Germinal center (tissue), 1 donor: ENCODE measurements around the gene GTF2H3.

Experiments used
- DNase-seq: peaks from one replicate; pipeline ENCODE4 v3.0.0; 2012; ENCODE audit warnings: mixed read lengths, low spot score

Gene GTF2H3

GRCh38 chr12:123645878-123646277, 12.2 kb downstream of the GTF2H3 start:
- no peak for DNase-seq

DNA sequence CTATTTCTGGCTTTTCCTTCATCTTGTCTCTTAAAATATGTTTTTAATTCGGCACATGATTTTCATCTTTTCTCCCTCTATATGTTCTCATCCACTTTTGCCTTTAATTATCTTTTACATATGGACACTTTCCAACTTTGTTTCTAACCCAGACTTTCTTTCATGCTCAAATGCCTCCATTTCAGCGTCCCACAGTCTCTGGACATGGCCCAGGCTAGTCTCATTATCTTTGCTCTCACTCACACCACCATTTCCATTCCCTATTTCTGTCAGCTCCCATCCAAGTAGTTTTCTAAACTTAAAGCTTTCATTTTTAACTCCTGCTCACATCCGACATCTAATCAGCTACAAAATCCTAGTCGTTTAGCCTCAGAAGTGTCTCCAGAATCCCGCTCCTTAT, 14.8 kb downstream of the GTF2H3 start:
- DNase-seq, result no peak

DNA sequence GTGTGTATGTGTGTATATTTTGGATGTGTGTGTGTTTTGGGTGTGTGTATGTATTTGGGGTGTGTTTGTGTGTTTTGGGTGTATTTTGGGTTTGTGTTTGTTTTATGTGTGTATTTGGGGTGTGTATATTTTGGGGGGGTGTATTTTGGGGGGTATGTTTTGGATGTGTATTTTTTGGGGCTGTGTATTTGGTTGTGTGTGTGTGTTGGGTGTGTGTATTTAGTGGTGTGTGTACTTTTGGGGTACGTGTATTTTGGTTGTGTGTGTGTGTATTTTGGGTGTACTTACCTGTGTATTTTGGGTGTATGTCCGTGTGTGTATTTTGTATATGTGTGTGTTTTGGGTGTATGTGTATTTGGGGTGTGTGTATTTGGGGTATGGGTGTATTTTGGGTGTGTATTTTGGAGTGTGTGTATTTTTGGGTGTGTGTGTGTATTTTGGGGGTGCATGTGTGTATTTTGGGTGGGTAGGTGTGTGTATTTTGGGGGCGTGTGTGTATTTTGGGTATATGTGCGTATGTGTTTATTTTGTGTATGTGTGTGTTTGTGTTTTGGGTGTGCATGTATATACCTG, 20.6 kb downstream of the GTF2H3 start:
- DNase-seq, result no peak

DNA sequence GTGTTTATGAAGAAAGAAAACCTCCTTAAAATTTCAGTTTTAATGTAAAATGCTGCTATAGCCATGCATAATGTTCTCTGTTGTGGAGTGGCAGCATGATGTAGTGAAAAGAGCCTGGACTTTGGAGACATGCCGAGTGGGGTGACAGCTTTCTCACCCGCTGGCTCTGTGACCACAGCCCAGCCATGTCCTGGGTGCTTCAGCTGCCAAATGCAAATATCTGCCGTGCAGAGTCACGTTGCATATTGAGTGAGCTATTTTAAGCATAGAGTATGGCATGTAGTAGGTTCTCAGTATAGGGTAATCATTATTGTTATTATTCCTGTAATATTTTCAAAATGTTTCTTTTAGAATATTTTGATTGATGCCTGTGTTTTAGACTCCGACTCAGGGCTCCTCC, 21.8 kb downstream of the GTF2H3 start:
- DNase-seq, result peak; percentile 19

DNA sequence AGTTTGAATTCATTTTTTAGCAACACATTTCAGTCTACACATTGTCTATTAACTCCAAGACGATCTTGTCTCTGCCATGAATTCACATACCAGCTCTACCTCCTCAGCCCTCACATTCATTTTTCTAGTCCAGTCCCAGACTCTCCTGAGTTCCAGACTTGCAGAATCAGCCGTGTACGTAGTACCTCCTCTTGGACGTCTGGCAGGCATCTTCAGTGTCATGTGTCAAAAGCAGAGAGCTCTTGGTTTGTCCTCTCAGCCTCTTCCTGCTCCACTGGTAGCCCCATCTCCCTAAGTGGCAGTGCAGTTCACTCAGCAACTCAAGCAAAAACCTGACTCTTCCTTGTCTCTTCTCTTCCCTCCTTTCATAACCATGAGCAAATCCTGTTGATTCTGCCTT, 22.8 kb downstream of the GTF2H3 start:
- DNase-seq, result no peak

DNA sequence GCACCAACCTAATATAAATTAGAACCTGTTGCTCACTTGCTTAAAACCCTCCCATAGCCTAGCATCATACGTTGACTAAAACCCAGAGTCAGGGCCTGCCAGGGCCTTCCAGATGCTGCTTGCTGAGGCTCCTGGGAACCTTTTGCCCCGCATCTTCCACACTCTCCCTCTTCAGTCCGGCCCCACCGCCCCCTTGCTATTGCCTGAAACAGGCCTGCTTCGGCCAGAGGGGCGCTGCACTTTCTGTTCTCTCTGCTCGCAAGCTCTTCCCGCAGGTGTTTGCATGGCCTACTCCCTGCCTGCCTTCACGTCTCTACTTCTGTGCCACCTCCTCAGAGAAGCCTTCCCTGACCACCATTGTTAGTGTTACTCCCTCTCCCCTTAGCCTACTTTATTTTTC, 23.6 kb downstream of the GTF2H3 start:
- no peak for DNase-seq

GRCh38 chr12:123659996-123660727, 26.5 kb downstream of the GTF2H3 start:
- no peak for DNase-seq

DNA sequence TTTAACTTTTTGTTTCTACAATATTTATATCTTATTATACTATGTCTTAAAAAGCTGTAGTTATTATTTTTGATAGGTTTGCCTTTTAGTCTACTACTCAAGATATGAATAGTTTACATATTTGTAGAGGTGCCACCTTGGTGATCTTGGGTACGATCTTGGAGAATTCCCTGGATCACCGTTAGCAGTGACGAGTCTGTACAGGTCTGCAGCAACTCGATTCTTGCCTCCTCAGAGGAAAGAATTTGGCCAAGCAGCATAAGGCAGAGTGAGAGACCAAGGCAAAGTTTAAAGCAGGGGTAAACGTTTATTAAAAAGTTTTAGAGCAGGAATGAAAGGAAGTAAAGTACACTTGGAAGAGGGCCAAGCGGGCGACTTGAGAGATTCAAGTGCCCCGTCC, 34.1 kb downstream of the GTF2H3 start:
- no peak for DNase-seq

DNA sequence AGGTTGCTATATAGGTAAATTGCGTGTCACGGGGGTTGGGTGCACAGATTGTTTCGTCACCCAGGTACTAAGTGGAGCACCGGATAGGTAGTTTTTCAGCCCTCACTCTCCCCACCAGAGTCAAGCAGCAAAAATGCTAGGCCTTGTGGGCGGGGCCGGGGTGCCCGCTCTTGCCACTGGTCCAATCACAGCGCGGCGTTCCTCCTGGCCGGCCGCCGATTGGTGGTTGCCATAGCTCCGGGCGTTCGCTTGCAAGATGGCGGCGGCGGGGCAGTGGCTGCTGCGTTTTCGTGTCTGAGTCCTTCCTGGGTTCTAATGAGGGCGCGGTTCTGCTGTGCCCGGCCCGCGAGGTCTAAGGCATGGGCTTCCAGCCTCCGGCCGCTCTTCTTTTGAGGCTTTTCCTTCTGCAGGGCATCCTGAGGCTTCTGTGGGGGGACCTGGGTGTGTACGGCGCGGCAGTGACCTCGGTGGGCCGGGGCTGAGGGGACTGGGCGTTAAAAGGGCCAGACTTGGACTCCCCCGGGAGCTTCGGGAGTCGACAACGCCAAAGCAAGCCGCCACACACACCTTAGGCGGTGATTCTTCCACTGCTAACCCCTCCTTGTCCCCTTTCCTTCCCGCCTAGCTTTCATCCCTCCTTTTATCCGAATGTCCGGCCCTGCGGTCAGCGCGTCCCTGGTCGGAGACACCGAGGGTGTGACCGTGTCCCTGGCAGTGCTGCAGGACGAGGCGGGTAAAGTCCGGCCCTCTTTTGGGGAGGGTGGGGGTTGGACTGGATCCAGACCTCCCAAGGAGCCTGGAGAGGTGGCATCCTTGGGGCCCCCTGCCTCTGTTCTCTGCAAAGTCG, 37.5 kb downstream of the GTF2H3 start, which contains the start of gene TCTN2:
Gene TCTN2, plus strand, starts transcription at position 232 of the 847 bp plus-strand sequence. Its CDS starts 128 bp downstream, at position 360.
- DNase-seq, result peak; percentile 100

DNA sequence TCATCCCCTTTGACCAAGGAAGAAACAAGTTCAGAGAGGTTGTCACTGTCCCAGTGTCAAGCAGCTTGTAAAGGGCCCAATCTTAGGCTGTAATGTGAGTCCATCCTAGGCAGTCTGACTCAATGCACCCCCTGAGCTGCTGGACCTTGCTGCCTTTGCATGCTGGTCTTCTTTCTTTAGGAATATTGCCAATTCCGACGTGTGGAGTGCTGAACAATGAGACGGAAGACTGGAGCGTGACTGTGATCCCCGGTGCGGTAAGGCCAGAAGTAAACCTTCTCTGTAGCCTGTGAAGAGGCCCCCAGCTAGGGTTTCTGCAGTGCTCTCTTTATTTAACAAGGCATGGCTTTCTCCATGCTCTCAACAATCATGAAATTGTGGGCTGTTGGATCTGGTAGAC, 38.2 kb downstream of the GTF2H3 start:
- DNase-seq, result no peak

- DNase-seq, result no peak
These were observed 41.8 kb downstream of the GTF2H3 start for GRCh38 chr12:123675436-123675835.

GRCh38 chr12:123676616-123677320, 43.1 kb downstream of the GTF2H3 start:
- no peak for DNase-seq

- DNase-seq, result no peak
These were observed 45.4 kb downstream of the GTF2H3 start for GRCh38 chr12:123678981-123679380.

DNA sequence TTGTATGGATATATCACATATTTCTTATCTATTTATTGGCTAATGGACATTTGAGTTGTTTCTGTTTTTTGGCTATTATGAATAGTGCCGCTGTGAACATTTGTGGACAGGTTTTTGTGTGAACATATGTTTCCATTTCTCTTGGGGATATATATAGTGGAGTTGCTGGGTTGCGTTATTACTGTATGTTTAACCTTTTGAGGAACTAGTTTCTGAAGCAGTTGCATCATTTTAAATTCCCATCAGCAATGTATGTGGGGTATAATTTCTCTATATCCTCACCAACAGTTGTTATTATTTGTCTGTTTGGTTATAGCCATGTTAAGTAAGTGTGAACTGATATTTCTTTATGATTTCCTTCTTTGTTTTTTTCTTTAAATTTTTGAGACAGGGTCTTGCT, 48.0 kb downstream of the GTF2H3 start:
- DNase-seq, result no peak

- no peak for DNase-seq
These were observed 50.3 kb downstream of the GTF2H3 start for GRCh38 chr12:123683964-123684363.

DNA sequence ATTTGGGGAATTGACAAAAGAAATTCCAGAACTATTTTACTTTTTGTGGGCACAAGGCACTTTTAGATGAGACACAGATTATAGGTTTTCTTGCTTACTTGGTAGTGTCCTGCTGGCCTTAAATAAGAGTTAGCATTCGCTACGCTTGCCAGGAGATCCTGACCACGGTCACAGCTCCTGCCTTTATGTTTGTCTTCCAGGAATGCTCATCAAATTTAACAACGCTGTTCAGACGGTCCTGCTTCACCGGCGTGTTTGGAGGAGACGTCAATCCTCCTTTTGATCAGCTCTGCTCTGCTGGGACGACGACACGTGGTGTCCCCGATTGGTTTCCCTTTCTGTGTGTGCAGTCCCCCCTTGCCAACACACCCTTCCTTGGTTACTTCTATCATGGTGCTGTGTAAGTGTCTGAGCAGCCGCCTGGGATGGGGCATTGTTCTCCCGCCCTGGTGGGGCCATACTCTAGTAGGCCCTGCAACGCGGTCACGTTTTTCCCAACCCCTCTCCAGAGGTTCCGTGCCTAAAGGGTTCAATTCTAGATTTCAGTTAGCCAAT, 53.1 kb downstream of the GTF2H3 start:
- no peak for DNase-seq

GRCh38 chr12:123690191-123690840, 56.7 kb downstream of the GTF2H3 start:
- no peak for DNase-seq

- no peak for DNase-seq
These were observed 62.6 kb downstream of the GTF2H3 start for GRCh38 chr12:123696207-123696606.

DNA sequence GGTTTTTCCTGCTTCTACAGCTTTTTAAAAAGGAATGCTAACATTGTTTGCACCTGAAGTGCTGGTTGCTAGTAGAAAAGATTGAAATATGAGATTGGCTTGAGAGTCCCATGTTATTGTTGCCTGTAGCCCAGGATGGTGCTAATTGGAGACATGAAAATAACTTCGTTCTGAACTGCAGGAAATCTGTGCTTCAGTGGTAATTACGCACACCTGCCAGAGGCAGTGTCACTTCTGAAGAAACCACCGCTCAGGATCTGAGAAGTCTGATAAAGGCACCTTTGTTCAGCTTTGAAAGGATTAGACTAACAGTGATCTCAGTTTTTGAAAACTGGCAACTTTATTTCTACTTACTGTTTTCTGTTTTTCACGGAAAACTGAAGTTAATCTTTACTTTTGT, 63.0 kb downstream of the GTF2H3 start:
- DNase-seq, result no peak

DNA sequence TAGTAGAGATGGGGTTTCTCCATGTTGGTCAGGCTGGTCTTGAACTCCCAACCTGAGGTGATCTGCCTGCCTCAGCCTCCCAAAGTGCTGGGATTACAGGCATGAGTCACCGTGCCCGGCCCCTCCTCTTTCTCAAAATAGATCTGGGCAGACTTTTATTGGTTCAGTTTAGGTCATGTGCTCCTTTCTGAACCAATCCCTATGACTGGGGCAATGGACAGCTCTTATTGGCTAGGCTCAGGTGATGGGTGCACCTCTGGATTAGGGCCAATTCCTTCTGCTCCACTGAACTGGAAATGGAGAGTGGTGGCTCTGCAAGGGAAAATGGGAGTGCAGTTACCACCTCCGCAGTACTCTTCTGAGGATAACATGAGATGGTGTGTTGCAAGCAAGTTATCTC, 72.3 kb downstream of the GTF2H3 start:
- no peak for DNase-seq

DNA sequence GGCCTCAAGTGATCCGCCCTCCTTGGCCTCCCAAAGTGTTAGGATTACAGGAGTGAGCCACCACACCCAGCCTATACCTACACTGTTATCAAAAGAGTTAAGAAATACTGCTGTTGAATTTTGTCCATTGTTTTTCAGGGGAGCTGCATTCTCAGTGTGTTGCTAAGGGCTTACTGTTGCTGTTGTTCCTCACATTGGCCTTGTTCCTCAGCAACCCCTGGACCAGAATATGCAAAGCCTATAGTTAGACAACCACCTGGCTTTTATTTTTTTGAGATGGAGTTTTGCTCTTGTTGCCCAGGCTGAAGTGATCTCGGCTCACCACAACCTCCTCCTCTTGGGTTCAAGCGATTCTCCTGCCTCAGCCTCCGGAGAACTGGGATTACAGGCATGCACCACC, 73.8 kb downstream of the GTF2H3 start:
- DNase-seq, result no peak
